HepG2 (cell line): ENCODE results near the gene SHFL. TPM values are rescaled to one million over a fixed set of nuclear protein-coding genes. Genes with fewer than 3 reads are reported as not detected.
A peak's percentile ranks its signal among the peaks of the same experiment; 100 is the strongest.

Experiments used
- ATAD3A ChIP-seq: sonication (generic); formaldehyde crosslinking; IDR thresholded peaks from 2 replicates; pipeline ENCODE4 v1.4.0; 2020; ENCODE audit warnings: missing genetic modification reagents
- ATRX ChIP-seq: sonication (generic); formaldehyde crosslinking; IDR thresholded peaks from 2 replicates; pipeline ENCODE4 v1.4.0; 2020; ENCODE audit warnings: missing genetic modification reagents, borderline replicate concordance
- FOSL2 ChIP-seq: sonication (generic); formaldehyde crosslinking; IDR thresholded peaks from 2 replicates; pipeline ENCODE4 v1.4.0; 2020; ENCODE audit warnings: missing genetic modification reagents
- GABPA ChIP-seq, 2 experiments: IDR thresholded peaks; 2 replicates each; pipeline ENCODE4 v1.6.1; 2011 to 2016; ENCODE audit warnings: low read depth in 2 of 2, low read length in 1 of 2, missing biosample characterization in 1 of 2, missing genetic modification characterization in 1 of 2
- IRX3 ChIP-seq: sonication (generic); formaldehyde crosslinking; IDR thresholded peaks from 2 replicates; pipeline ENCODE4 v1.8.1; 2023; ENCODE audit warnings: mild to moderate bottlenecking, low read depth, missing genetic modification reagents, borderline replicate concordance
- MTF2 ChIP-seq: sonication (generic); formaldehyde crosslinking; IDR thresholded peaks from 2 replicates; pipeline ENCODE4 v1.5.0; 2020; ENCODE audit warnings: missing genetic modification reagents, borderline replicate concordance
- NFRKB ChIP-seq: fragments of 450-650 bp; IDR thresholded peaks from 2 replicates; pipeline ENCODE4 v1.6.1; 2017
- PAX8 ChIP-seq: sonication (generic); formaldehyde crosslinking; IDR thresholded peaks from 2 replicates; pipeline ENCODE4 v1.8.0; 2022; ENCODE audit warnings: mild to moderate bottlenecking, missing genetic modification reagents, borderline replicate concordance
- PHB2 ChIP-seq: fragments of 450-650 bp; IDR thresholded peaks from 2 replicates; pipeline ENCODE4 v1.6.1; 2018; ENCODE audit not compliant: partially characterized antibody
- SRSF1 ChIP-seq: fragments of 200-400 bp; formaldehyde crosslinking; optimal IDR thresholded peaks from 2 replicates; pipeline ENCODE3; 2017; ENCODE audit warnings: mild to moderate bottlenecking, low read depth, low read length, moderate library complexity
- TGIF2 ChIP-seq: IDR thresholded peaks from 2 replicates; pipeline ENCODE4 v1.6.1; 2016; ENCODE audit warnings: control low read depth, missing compliant biosample characterization
- U2AF2 ChIP-seq: fragments of 200-400 bp; formaldehyde crosslinking; IDR thresholded peaks from 2 replicates; pipeline ENCODE4 v1.6.1; 2017; ENCODE audit warnings: low read depth, mild to moderate bottlenecking, low read length
- ZNF350 ChIP-seq: sonication (generic); formaldehyde crosslinking; IDR thresholded peaks from 2 replicates; pipeline ENCODE4 v1.4.0; 2020; ENCODE audit warnings: mild to moderate bottlenecking, low read depth, missing genetic modification reagents, borderline replicate concordance
- ZNF451 ChIP-seq: sonication (generic); formaldehyde crosslinking; IDR thresholded peaks from 2 replicates; pipeline ENCODE4 v1.5.0; 2020; ENCODE audit warnings: mild to moderate bottlenecking, missing genetic modification reagents
- ZNF530 ChIP-seq: sonication (generic); formaldehyde crosslinking; IDR thresholded peaks from 2 replicates; pipeline ENCODE4 v1.5.0; 2020; ENCODE audit warnings: low read depth, mild to moderate bottlenecking, missing genetic modification reagents
- ZNF570 ChIP-seq: sonication (generic); formaldehyde crosslinking; IDR thresholded peaks from 2 replicates; pipeline ENCODE4 v1.4.0; 2020; ENCODE audit warnings: mild to moderate bottlenecking, missing genetic modification reagents, borderline replicate concordance
- ZNF777 ChIP-seq: sonication (generic); formaldehyde crosslinking; IDR thresholded peaks from 2 replicates; pipeline ENCODE4 v1.4.0; 2020; ENCODE audit warnings: missing genetic modification reagents
- ZNF782 ChIP-seq: sonication (generic); formaldehyde crosslinking; IDR thresholded peaks from 2 replicates; pipeline ENCODE4 v1.4.0; 2020; ENCODE audit warnings: missing genetic modification reagents, mild to moderate bottlenecking, borderline replicate concordance
- polyA plus RNA-seq, 8 experiments: library from polyadenylated mRNA; depleted of rRNA in 3 of 8; stranded (reverse) in 7 of 8; unstranded in 1 of 8; fragments of >200 nt; fragmentation: Illumina TruSeq in 4 of 8; extraction: Trizol in 4 of 8; gene quantifications; 2 replicates each; pipeline versions ENCODE4 v1.2.1 to v1.2.3, GENCODE V29; 2011 to 2016; ENCODE audit warnings: low read depth in 4 of 8, missing spikeins in 1 of 8, mixed read lengths in 1 of 8; ENCODE audit not compliant: insufficient read depth in 1 of 8
- total RNA-seq, 5 experiments: library from RNA; depleted of rRNA; stranded (reverse); fragments of >200 nt; fragmentation: Illumina TruSeq; extraction: Trizol; gene quantifications; 2 replicates each; pipeline ENCODE4 v1.2.3, GENCODE V29; 2016; ENCODE audit warnings: low read depth in 1 of 5
- TF ChIP-seq, protein P1 (sequence below), 2 experiments: fragments of 450-650 bp in 1 of 2; sonication (generic) in 1 of 2; formaldehyde crosslinking in 1 of 2; IDR thresholded peaks; 2 replicates each; pipeline versions ENCODE4 v1.6.1 to v1.8.0; 2016 to 2022; ENCODE audit warnings: antibody characterized with exemption in 1 of 2, mild to moderate bottlenecking in 1 of 2, missing genetic modification reagents in 1 of 2
- TF ChIP-seq, protein P2 (sequence below): sonication (generic); formaldehyde crosslinking; IDR thresholded peaks from 2 replicates; pipeline ENCODE4 v1.9.0; 2021; ENCODE audit warnings: missing genetic modification reagents, mild to moderate bottlenecking, borderline replicate concordance
- TF ChIP-seq, protein P3 (sequence below): sonication (generic); formaldehyde crosslinking; IDR thresholded peaks from 2 replicates; pipeline ENCODE4 v1.4.0; 2020; ENCODE audit warnings: missing genetic modification reagents; ENCODE audit errors: not compliant biosample characterization

SHFL gene
- total and polyA plus RNA-seq, 2 of the 13 experiments (the other 11 are each of a cell fraction or from before 2014, with no cell fraction given) = 12.3 to 36.4 TPM

DNA sequence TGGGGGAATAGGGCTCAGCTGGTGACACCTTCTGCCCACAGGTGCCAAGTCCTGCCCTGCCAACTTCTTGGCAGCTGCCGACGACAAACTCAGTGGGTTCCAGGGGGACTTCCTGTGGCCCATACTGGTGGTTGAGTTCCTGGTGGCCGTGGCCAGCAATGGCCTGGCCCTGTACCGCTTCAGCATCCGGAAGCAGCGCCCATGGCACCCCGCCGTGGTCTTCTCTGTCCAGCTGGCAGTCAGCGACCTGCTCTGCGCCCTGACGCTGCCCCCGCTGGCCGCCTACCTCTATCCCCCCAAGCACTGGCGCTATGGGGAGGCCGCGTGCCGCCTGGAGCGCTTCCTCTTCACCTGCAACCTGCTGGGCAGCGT, 27.5 kb downstream of the SHFL start (continued):
- TF ChIP-seq ZNF530 (CRISPR knock-in tag) (no peak), ZNF451 (no peak), ATRX (CRISPR knock-in tag) (no peak), SRSF1 (peak; percentile 7), ZNF570 (no peak), PHB2 (no peak), ZNF782 (CRISPR knock-in tag) (0 out of 2 replicates have a peak, but pooled peaks have one; percentile 51), PAX8 (CRISPR knock-in tag) (no peak), ATAD3A (no peak), MTF2 (CRISPR knock-in tag) (no peak), IRX3 (CRISPR knock-in tag) (no peak), U2AF2 (no peak), GABPA (IDR thresholded peaks at IDR 0.05; ENCODE audit: low read depth, low read length) (no peak), GABPA (CRISPR knock-in tag; IDR thresholded peaks at IDR 0.05; ENCODE audit: low read depth) (no peak), FOSL2 (CRISPR knock-in tag) (no peak), ZNF777 (CRISPR knock-in tag) (peak; percentile 5; the same call in 1 of the 2 replicates), ZNF350 (CRISPR knock-in tag) (no peak), NFRKB (no peak), TGIF2 (no peak)
- TF ChIP-seq, protein P1, sequence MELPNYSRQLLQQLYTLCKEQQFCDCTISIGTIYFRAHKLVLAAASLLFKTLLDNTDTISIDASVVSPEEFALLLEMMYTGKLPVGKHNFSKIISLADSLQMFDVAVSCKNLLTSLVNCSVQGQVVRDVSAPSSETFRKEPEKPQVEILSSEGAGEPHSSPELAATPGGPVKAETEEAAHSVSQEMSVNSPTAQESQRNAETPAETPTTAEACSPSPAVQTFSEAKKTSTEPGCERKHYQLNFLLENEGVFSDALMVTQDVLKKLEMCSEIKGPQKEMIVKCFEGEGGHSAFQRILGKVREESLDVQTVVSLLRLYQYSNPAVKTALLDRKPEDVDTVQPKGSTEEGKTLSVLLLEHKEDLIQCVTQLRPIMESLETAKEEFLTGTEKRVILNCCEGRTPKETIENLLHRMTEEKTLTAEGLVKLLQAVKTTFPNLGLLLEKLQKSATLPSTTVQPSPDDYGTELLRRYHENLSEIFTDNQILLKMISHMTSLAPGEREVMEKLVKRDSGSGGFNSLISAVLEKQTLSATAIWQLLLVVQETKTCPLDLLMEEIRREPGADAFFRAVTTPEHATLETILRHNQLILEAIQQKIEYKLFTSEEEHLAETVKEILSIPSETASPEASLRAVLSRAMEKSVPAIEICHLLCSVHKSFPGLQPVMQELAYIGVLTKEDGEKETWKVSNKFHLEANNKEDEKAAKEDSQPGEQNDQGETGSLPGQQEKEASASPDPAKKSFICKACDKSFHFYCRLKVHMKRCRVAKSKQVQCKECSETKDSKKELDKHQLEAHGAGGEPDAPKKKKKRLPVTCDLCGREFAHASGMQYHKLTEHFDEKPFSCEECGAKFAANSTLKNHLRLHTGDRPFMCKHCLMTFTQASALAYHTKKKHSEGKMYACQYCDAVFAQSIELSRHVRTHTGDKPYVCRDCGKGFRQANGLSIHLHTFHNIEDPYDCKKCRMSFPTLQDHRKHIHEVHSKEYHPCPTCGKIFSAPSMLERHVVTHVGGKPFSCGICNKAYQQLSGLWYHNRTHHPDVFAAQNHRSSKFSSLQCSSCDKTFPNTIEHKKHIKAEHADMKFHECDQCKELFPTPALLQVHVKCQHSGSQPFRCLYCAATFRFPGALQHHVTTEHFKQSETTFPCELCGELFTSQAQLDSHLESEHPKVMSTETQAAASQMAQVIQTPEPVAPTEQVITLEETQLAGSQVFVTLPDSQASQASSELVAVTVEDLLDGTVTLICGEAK (IDR thresholded peaks at IDR 0.05) = no peak
- TF ChIP-seq, protein P1 (CRISPR knock-in tag; IDR thresholded peaks at IDR 0.05) = no peak
- TF ChIP-seq, protein P2, sequence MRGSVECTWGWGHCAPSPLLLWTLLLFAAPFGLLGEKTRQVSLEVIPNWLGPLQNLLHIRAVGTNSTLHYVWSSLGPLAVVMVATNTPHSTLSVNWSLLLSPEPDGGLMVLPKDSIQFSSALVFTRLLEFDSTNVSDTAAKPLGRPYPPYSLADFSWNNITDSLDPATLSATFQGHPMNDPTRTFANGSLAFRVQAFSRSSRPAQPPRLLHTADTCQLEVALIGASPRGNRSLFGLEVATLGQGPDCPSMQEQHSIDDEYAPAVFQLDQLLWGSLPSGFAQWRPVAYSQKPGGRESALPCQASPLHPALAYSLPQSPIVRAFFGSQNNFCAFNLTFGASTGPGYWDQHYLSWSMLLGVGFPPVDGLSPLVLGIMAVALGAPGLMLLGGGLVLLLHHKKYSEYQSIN = no peak
- TF ChIP-seq, protein P3, sequence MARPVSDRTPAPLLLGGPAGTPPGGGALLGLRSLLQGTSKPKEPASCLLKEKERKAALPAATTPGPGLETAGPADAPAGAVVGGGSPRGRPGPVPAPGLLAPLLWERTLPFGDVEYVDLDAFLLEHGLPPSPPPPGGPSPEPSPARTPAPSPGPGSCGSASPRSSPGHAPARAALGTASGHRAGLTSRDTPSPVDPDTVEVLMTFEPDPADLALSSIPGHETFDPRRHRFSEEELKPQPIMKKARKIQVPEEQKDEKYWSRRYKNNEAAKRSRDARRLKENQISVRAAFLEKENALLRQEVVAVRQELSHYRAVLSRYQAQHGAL (CRISPR knock-in tag) = no peak
